ENCODE data around the gene TXN2.
"Not testable (repeated sequence)": the region's sequence is repeated elsewhere in the genome, so short reads cannot be mapped to it uniquely, and the experiment has no call there.

Gene TXN2

DNA sequence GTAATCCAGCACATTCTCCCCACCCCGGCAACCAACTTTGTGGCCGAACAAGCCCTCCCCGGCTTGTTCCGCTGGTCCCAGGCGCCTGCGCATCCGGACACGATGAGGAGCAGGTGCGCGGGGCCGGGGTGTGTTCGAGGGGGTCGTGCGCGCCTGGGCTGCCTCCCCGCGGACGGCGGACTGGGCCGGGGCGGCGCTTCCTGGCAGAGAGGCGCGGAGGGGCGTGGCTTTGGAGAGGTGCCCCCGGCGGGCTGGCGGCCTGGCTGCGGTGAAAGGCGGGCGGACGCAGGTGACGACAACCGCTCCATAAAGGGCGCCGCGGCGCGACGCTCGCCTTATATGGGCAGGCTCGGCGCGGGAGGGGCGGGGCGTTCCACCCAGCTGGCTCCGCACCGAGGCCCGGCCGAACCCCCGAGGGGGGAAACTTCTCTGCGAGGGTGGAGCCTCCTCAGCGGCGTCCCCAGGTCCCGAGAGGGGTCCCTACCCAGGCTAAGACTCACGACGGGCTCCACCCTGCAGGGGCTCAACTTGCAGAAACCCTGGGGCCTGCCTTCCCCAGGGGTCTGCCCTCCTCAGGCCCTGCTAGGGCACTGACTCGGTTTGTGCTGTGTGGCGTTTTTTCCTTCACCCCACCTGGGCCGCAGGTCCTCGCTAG, 26.4 kb downstream of the TXN2 start:
- peak; percentile 54 for DNase-seq

DNA sequence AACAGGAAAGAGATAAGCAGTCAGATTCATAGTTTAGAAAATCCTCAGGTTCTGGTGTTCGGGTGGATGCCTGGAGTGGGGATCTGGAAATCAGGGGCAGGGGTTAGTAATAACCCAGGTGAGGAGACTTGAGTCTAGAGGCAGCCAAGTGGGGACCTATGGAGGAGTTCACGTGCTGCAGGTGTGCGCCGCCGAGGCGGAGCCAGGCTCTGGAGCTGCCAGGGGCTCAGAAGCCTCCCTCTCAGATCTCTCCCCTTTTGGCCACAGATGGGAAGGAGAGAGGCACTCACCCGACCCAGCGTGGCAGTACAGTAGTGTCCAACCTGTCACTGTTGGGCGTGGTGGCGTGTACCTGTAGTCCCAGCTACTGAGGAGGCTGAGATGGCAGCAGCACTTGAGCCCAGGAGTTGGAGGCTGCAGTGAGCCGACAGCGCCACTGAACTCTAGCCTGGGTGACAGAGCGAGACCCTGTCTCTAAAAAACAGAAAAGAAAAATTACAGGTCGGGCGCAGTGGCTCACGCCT, 27.5 kb downstream of the TXN2 start:
- DNase-seq, result no peak

- DNase-seq, result not testable (repeated sequence)
Observed at GRCh38 chr22:36452978-36453607, 28.3 kb downstream of the TXN2 start.

DNA sequence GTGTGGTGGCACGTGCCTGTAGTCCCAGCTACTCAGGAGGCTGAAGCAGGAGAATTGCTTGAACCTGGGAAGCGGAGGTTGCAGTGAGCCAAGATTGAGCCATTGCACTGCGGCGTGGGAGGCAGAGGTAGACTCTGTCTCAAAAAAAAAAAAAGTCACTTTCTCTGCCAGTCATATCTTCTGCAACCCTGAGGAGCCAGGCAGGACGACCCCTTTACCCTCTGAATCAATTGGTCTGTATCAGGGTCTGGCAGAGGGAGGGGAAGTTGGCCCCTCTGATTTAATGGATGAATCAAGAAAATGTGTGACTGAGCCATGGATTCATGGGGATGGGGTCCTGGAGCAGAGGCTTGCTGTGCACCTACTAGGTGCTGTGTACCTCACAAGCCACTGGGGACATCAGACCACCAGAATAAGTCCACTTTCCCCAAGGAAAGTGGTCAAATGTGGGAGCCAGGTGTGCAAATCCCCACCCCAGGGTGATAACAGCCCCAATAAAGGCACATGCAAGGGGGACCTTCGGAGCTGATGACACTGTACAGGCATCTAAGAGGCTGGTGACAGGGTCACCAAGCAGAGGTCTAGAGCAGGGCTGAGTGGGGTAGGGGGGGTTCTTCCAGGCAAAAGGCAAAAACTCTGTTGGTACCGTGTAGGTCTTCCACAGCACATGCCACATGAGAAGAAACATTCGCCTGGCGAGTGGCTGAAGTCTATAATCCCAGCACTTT, 29.0 kb downstream of the TXN2 start:
- DNase-seq, result no peak

DNA sequence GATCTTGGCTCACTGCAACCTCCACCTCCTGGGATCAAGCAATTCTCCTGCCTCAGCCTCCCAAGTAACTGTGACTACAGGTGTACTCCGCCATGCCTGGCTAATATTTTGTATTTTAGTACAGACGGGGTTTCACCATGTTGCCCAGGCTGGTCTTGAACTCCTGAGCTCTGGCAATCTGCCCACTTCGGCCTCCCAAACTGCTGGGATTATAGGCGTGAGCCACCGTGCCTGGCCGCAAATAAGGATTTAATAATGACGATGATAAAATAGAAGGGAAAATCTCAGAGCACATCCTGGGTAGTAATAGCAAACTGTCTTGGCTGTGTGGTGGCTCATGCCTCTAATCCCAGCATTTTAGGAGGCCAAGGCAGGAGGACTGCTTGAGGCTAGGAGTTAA, 30.5 kb downstream of the TXN2 start:
- not testable (repeated sequence) for DNase-seq

- no peak for DNase-seq
Observed at GRCh38 chr22:36449596-36450175, 31.8 kb downstream of the TXN2 start.

GRCh38 chr22:36447632-36448031, 33.8 kb downstream of the TXN2 start:
- no peak for DNase-seq

GRCh38 chr22:36445158-36445668, 36.2 kb downstream of the TXN2 start:
- no peak for DNase-seq

GRCh38 chr22:36443198-36443770, 38.2 kb downstream of the TXN2 start:
- DNase-seq, result no peak

- no peak for DNase-seq
Observed at GRCh38 chr22:36442506-36443197, 38.8 kb downstream of the TXN2 start.

- DNase-seq, result no peak
Observed at GRCh38 chr22:36440429-36441002, 40.9 kb downstream of the TXN2 start.

GRCh38 chr22:36439481-36440271, 41.8 kb downstream of the TXN2 start:
- DNase-seq, result peak; percentile 24

GRCh38 chr22:36435516-36436415, 45.7 kb downstream of the TXN2 start:
- DNase-seq, result no peak

DNA sequence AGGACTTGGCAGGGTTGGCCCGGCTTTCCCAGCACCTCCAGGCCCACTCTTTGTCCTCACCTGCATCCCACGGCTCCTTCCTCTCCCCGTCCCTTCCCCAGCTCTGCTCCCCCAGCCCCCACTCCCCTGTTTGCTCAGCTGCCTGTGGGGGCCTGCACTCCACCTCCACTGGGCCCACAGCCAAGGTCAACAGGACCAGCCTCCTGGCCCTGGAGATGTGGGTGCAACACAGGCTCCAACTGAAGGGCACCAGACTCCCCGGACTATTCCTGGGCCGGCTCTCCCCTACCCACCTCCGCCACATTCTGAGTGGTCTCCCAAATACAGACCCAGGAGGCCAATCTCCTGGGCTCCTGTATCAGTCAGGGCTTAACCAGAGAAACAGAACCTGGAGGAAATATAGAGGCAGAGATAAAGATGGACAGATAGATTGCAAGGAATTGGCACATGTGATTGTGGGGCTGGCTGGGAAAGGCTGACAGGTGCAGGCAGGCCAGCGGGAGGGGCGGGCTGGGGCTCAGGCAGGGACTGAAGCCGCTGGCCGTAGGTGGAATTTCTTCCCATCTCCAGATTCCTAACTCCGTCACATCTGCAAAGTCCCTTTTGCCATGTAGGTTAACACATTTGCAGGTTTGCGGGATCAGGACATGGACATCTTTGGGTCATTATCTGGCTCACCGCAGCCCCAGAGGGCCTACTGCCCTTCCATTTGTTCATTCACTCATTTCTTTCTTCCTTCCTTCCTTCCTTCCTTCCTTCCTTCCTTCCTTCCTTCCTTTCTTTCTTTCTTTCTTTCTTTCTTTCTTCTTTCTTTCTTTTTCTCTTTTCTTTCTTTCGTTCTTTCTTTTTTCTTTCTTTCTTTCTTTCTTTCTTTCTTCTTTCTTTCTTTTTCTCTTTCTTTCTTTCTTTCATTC, 47.9 kb downstream of the TXN2 start:
- DNase-seq, result peak; percentile 9

- DNase-seq, result no peak
Observed at GRCh38 chr22:36432592-36433317, 48.7 kb downstream of the TXN2 start.

DNA sequence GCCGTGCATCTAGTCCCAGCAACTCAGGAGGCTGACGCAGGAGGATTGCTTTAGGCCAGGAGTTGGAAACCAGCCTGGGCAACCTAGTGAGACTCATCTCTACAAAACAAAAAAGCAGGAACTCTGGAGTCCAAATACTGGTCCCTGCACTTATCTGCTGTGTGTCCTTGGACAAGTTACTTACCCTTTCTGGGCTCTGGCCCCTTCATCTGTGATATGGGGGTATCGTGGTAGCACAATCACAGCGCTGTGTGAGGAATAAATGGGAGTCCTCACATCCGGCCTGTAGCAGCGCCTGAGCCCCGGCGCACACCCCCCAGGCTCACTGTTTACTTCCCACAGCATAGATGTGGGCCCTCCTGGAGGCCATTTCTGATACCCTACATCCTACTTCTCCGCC, 49.5 kb downstream of the TXN2 start:
- no peak for DNase-seq

DNA sequence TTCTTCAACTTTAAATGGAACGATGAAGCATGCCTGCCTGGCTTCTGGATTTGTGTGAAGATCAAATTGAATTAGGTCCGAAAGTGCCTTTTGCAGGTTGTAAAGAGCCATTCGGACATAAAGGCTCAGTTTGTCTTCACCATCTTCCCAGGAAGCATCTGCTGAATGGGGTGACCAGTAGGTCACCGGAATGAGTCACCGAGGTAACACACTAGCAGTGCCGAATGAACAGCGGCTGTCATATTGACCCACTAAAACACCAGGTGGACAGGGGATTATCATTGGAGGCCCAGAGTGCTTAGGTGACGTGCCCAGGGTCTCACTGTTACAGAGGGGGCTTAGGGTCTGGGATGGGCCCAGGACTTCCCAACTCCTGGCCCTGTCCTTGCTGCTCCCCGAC, 50.6 kb downstream of the TXN2 start:
- DNase-seq, result no peak

DNA sequence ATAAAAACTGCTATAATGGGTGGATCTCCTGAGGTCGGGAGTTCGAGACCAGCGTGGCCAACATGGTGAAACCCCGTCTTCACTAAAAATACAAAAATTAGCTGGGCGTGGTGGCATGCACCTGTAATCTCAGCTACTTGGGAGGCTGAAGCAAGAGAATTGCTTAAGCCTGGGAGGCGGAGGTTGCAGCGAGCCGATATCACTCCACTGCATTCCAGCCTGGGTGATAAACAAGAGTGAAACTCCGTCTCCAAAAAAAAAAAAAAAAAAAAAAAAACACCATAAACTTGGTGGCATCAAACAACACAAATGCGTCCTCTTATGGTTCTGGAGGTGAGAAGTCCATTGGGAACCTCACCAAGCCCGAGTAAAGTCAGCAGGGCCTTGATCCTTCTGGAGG, 53.5 kb downstream of the TXN2 start:
- DNase-seq, result not testable (repeated sequence)
